ENCODE results near the gene BRAP. TPM values are rescaled to one million over a fixed set of nuclear protein-coding genes. Genes with fewer than 3 reads are reported as not detected.

The BRAP gene
- polyA plus RNA-seq, 3 donors: 17.6 to 18.9 (median 18.2) TPM

Other genes starting within 250 kb of the BRAP start
- gene ATXN2, start 86.6 kb downstream of the BRAP start, polyA plus RNA-seq (ENCODE audit: insufficient read length in 3 of 3): 10 to 100 TPM; 58.6 to 94.4 (median 78.1) TPM
- 10 to 100 TPM; 31.8 to 53.2 (median 49.8) TPM for gene ACAD10, start 97 bp upstream of the BRAP start, polyA plus RNA-seq (ENCODE audit: insufficient read length in 3 of 3)
- gene ALDH2, start 81.0 kb upstream of the BRAP start, polyA plus RNA-seq (ENCODE audit: insufficient read length in 3 of 3): 100 to 1,000 TPM in 2 of 3 donors, 10 to 100 TPM in 1; 93.8 to 117 (median 109) TPM
- 10 to 100 TPM; 45.4 to 62.6 (median 50.7) TPM for gene MAPKAPK5, start 156.3 kb upstream of the BRAP start, polyA plus RNA-seq (ENCODE audit: insufficient read length in 3 of 3)

Data from renal pelvis (tissue), 3 donors.